Activated T-helper 1 cell treated with Interleukin-2 at 50 U/mL for 16 hours (primary cell): Measurements from ENCODE around the gene F2R.
"Not testable (repeated sequence)": the region's sequence is repeated elsewhere in the genome, so short reads cannot be mapped to it uniquely, and the experiment has no call there.

ENCODE experiments used
- DNase-seq: peaks from one replicate; pipeline ENCODE4 v3.0.0-alpha.2; 2020; ENCODE audit warnings: low read depth

F2R gene

DNA sequence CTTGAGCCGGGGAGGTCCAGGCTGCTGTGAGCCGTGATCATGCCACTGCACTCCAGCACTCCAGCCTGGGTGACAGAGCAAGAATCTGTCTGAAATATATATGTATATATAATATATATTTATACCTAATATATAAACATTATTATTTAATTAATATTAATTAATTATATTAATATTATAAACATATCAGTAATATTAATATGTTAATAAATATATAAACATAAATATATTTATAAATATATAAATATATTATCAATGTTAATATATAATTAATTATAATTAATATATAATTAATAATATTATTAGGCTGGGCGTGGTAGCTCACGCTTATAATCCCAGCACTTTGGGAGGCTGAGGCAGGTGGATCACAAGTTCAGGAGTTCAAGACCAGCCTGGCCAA lies 41.1 kb downstream of the F2R start:
- DNase-seq, result no peak

GRCh38 chr5:76761118-76761517 lies 45.2 kb downstream of the F2R start:
- not testable (repeated sequence) for DNase-seq

DNA sequence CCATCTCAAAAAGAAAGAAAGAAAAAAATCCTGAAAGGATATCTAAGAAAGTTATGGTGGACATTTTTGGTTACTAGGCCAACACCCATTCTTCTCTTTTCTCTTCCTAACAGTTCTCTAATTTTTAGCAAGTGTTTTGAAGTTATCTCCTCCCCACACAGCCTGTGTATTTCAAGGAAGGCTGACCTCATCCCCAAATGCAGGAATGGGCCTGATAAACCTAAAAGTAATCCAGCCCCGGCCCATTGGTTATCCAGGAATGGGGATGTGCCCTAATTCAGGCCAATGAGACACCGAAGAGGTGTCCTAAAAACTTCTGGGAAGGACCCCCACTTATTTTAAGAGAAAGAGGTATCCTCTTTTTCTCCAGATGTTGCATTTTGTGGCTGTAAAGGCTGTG lies 46.6 kb downstream of the F2R start:
- no peak for DNase-seq

DNA sequence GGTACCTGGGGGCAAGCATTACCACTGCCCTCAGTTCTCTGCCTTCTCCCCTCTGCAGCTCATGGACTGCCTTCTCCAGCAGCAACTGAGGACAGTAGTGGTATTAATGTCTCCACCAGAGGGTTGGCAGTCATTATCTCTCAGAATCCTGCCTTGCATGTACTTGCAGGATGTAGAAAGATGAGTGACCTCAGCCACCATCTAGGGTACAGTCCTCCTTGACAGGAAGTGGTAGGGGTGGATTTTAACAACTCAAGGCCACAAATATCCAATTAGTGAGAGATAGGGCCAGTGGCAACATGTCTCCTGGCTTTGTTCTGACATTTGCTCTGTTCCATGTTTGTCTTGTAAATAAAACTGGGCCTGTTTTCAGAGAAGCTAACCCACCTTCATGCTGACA lies 47.2 kb downstream of the F2R start:
- no peak for DNase-seq

DNA sequence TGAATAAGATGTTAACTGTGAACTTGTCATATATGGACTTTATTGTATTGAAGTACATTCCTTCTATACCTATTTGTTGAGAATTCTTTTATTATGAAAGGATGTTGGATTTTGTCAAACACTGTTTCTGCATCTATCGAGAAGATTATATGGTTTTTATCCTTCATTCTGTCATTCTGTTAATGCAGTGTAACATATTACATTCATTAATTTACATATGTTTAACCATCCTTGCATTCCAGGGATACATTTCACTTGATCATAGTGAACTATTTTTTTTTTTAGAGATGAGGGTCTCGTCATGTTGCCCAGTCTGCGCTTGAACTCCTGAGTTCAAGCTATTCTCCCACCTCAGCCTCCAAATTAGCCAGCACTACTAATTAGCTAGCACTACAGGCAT lies 48.4 kb downstream of the F2R start:
- no peak for DNase-seq

- DNase-seq, result no peak
Measured at GRCh38 chr5:76765249-76765648, 49.3 kb downstream of the F2R start.

- DNase-seq, result no peak
Measured at GRCh38 chr5:76766746-76767145, 50.8 kb downstream of the F2R start.

GRCh38 chr5:76771041-76771440 lies 55.1 kb downstream of the F2R start:
- DNase-seq, result not testable (repeated sequence)

DNA sequence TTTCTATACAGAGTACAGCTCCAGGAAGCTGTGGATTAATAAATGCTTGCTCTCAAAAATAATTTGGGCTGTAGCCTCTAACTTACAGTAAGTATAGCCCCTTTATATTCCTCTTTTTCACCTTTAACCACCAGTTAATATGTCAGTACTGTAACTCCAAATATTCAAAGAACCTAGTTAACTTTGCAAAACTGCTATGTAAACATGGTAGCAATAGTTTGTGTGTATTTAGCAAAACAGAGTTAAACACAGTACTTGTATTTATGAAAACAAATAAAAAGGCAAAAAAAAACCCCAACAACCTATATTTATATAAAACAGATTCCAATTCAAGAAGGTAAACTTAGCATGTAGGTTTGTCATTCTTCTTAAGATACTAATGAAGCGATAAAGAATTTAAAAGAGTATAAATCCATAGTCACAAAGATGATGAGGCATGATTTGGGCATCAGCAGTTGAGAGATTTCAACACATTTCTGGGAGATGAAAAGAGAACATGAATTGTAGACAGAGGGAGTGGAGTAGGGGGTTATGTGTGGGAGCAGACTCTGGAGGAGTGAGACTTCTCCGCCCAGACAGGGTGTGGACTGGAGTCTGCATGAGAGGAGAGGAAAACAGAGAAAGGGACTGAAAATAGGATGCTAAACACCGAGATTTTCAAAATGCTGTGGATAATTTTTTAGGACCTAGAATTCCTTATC lies 55.9 kb downstream of the F2R start:
- DNase-seq, result no peak

DNA sequence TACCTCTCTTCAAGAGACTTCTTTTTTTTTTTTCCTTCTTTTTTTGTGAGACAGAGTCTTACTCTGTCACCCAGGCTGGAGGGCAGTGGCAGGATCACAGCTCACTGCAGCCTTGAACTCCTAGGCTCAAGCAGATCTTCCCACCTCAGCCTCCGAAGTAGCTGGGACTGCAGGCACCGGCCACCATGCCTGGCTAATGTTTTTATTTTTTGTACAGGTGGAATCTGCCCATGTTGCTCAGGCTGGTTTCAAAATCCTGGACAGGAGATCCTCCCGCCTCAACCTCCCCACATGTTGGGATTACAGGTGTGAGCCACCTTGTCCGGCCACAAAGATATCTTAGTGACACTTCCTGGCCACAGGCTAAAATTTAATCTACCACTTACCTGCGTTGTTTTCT lies 60.0 kb downstream of the F2R start:
- DNase-seq, result no peak

- DNase-seq, result no peak
Measured at GRCh38 chr5:76776391-76776790, 60.5 kb downstream of the F2R start.

DNA sequence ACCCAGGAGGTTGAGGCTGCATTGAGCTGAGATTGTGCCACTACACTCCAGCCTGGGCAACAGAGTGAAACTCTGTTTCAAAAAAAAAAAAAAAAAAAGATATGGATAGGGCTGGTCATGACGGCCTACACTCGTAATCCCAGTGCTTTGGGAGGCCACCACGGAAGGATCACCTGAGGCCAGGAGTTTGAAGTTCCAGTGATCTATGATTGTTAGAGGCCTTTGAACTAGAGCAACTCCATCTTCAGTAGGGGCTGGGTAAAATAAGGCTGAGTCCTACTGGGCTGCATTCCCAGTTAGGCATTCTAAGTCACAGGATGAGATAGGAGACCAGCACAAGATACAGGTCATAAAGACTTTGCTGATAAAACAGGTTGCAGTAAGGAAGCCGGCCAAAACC lies 64.7 kb downstream of the F2R start:
- not testable (repeated sequence) for DNase-seq

GRCh38 chr5:76781775-76782174 lies 65.8 kb downstream of the F2R start:
- DNase-seq, result no peak

DNA sequence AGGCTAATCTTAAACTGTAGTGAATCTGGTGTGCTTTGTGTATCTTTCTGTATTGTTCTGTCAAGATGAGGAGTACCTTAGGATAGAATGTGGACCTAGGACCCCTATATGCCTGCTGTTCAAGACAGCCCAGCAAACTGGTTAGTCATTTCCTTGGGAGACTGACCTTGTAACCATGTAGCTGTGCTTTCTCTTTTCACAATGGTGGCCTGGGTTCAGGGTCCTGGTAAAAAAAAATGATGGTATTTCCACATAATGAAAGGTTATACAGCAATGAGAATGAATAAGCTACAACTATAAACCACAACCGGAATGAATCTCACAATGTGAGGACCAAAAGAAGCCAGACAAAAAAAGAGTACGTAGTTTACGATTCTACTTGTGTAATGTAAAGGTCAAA lies 66.5 kb downstream of the F2R start:
- no peak for DNase-seq
